Stimulated activated CD4-positive, alpha-beta T cell treated with anti-CD3 and anti-CD28 coated beads, Interleukin-1b, Interleukin-23, amount 100 ng/mL, for 48 hours (primary cell): ENCODE data around the gene LUC7L2.
"Not testable (repeated sequence)": the region's sequence is repeated elsewhere in the genome, so short reads cannot be mapped to it uniquely, and the experiment has no call there.

Experiments
- DNase-seq: peaks from one replicate; pipeline ENCODE4 v3.0.0-alpha.2; 2020

The LUC7L2 gene

GRCh38 chr7:139452958-139453672 lies 93.4 kb downstream of the LUC7L2 start:
- DNase-seq: no peak

GRCh38 chr7:139453673-139454321 lies 94.1 kb downstream of the LUC7L2 start:
- DNase-seq: no peak

DNA sequence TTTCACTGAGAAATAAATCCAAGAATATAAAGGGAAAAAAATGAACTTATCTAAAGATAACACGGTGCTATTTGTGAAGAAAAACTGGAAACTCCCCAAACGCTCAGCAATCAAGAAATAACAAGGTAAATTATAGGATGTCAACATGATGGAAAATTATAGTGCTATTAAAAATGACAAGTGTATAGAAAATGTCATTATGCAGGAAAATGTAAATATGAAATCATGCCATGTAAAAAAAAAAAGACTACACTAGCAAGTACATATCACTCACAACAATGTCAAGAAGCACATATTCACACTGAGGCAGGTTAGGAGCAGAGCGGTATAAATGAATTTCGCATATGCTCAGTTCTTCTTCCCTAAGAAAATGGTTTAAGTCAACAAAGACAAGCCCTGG lies 96.1 kb downstream of the LUC7L2 start:
- DNase-seq: no peak

GRCh38 chr7:139456511-139456910 lies 96.8 kb downstream of the LUC7L2 start:
- no peak for DNase-seq

- DNase-seq: no peak
Observed at GRCh38 chr7:139457153-139457946, 97.7 kb downstream of the LUC7L2 start.

DNA sequence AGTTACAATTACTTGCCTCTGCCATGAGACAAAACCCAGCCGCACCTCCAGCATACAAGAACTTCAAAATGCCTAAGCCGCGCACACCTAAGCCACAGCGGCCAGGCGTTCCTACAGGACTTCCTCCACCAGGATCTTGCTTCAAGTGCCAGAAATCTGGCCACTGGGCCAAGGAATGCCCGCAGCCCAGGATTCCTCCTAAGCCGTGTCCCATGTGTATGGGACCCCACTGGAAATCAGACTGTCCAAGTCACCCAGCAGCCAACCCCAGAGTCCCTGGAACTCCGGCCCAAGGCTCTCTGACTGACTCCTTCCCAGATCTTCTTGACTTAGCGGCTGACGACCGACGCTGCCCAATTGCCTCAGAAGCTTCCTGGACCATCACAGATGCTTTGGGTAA lies 103.7 kb downstream of the LUC7L2 start:
- DNase-seq: not testable (repeated sequence)

DNA sequence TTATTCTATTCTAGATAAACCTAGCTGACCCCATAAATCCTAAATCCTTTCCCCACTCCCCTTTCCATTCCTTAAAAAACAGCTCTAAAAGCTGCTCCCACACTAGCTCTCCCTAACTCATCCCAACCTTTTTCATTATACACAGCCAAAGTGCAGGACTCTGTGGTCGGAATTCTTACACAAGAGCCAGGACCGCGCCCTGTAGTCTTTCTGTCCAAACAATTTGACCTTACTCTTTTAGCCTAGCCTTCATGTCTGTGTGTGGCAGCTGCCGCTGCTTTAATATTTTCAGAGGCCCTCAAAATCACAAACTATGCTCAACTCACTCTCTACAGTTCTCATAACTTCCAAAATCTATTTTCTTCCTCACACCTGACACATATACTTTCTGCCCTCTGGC lies 104.8 kb downstream of the LUC7L2 start:
- not testable (repeated sequence) for DNase-seq

- not testable (repeated sequence) for DNase-seq
Observed at GRCh38 chr7:139465072-139465471, 105.4 kb downstream of the LUC7L2 start.

DNA sequence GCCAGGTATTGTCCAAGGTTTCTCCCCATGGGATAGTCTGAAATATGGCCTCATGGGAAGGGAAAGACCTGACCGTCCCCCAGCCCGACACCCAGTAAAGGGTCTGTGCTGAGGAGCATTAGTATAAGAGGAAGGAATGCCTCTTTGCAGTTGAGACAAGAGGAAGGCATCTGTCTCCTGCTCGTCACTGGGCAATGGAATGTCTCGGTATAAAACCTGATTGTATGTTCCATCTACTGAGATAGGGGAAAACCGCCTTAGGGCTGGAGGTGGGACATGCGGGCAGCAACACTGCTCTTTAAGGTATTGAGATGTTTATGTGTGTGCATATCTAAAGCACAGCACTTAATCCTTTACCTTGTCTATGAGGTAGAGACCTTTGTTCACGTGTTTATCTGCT lies 108.0 kb downstream of the LUC7L2 start:
- DNase-seq: not testable (repeated sequence)

GRCh38 chr7:139468281-139468680 lies 108.6 kb downstream of the LUC7L2 start:
- not testable (repeated sequence) for DNase-seq

GRCh38 chr7:139471740-139472353 lies 112.2 kb downstream of the LUC7L2 start:
- no peak for DNase-seq
